Liver (tissue), 3 donors: ENCODE results near the gene PLIN3.

Experiments
- ATF3 ChIP-seq: IDR thresholded peaks from 2 replicates; pipeline ENCODE4 v1.6.1; 2016; ENCODE audit warnings: antibody characterized with exemption
- CTCF ChIP-seq: fragments of 150-350 bp; IDR thresholded peaks from 2 replicates; pipeline ENCODE4 v1.5.1; 2017; ENCODE audit warnings: improper control_type of control experiment, low read depth, low read length; ENCODE audit not compliant: missing input control
- FOXA2 ChIP-seq: IDR thresholded peaks from 2 replicates; pipeline ENCODE4 v1.6.1; 2016; ENCODE audit warnings: antibody characterized with exemption
- GABPA ChIP-seq, 2 donors: IDR thresholded peaks in 1 of 2; conservative IDR thresholded peaks in 1 of 2; 2 replicates each; pipeline ENCODE4 v1.6.1; 2016; ENCODE audit warnings: antibody characterized with exemption in 2 of 2, mild to moderate bottlenecking in 1 of 2, moderate library complexity in 1 of 2
- JUND ChIP-seq, 2 donors: IDR thresholded peaks; 2 replicates each; pipeline ENCODE4 v1.6.1; 2016; ENCODE audit warnings: antibody characterized with exemption in 2 of 2
- MAX ChIP-seq: IDR thresholded peaks from 2 replicates; pipeline ENCODE4 v1.6.1; 2016; ENCODE audit warnings: antibody characterized with exemption
- RAD21 ChIP-seq, 2 donors: IDR thresholded peaks; 2 replicates each; pipeline ENCODE4 v1.6.1; 2016; ENCODE audit warnings: antibody characterized with exemption in 2 of 2, mild to moderate bottlenecking in 2 of 2
- SP1 ChIP-seq: IDR thresholded peaks from 2 replicates; pipeline ENCODE4 v1.6.1; 2018; ENCODE audit warnings: antibody characterized with exemption, mild to moderate bottlenecking
- TAF1 ChIP-seq: conservative IDR thresholded peaks from 2 replicates; pipeline ENCODE4 v1.6.1; 2016; ENCODE audit warnings: antibody characterized with exemption, mild to moderate bottlenecking
- YY1 ChIP-seq: IDR thresholded peaks from 2 replicates; pipeline ENCODE4 v1.6.1; 2016; ENCODE audit warnings: antibody characterized with exemption, mild to moderate bottlenecking
- TF ChIP-seq, protein P1 (sequence below): IDR thresholded peaks from 2 replicates; pipeline ENCODE4 v1.6.1; 2016; ENCODE audit warnings: antibody characterized with exemption
- TF ChIP-seq, protein P2 (sequence below): IDR thresholded peaks from 2 replicates; pipeline ENCODE4 v1.6.1; 2016; ENCODE audit warnings: antibody characterized with exemption, mild to moderate bottlenecking
- donor health status: healthy.
- donor health status: healthy.

- TF ChIP-seq CTCF (no peak), MAX (no peak), GABPA (IDR thresholded peaks at IDR 0.05 in 1 of 2, conservative IDR thresholded peaks at IDR 0.05 in 1 of 2) (no peak), YY1 (no peak), RAD21 (IDR thresholded peaks at IDR 0.05) (no peak), ATF3 (no peak), JUND (IDR thresholded peaks at IDR 0.05) (no peak), SP1 (no peak), TAF1 (no peak), FOXA2 (no peak)
- TF ChIP-seq, protein P1, sequence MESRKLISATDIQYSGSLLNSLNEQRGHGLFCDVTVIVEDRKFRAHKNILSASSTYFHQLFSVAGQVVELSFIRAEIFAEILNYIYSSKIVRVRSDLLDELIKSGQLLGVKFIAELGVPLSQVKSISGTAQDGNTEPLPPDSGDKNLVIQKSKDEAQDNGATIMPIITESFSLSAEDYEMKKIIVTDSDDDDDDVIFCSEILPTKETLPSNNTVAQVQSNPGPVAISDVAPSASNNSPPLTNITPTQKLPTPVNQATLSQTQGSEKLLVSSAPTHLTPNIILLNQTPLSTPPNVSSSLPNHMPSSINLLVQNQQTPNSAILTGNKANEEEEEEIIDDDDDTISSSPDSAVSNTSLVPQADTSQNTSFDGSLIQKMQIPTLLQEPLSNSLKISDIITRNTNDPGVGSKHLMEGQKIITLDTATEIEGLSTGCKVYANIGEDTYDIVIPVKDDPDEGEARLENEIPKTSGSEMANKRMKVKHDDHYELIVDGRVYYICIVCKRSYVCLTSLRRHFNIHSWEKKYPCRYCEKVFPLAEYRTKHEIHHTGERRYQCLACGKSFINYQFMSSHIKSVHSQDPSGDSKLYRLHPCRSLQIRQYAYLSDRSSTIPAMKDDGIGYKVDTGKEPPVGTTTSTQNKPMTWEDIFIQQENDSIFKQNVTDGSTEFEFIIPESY = no peak
- TF ChIP-seq, protein P2, sequence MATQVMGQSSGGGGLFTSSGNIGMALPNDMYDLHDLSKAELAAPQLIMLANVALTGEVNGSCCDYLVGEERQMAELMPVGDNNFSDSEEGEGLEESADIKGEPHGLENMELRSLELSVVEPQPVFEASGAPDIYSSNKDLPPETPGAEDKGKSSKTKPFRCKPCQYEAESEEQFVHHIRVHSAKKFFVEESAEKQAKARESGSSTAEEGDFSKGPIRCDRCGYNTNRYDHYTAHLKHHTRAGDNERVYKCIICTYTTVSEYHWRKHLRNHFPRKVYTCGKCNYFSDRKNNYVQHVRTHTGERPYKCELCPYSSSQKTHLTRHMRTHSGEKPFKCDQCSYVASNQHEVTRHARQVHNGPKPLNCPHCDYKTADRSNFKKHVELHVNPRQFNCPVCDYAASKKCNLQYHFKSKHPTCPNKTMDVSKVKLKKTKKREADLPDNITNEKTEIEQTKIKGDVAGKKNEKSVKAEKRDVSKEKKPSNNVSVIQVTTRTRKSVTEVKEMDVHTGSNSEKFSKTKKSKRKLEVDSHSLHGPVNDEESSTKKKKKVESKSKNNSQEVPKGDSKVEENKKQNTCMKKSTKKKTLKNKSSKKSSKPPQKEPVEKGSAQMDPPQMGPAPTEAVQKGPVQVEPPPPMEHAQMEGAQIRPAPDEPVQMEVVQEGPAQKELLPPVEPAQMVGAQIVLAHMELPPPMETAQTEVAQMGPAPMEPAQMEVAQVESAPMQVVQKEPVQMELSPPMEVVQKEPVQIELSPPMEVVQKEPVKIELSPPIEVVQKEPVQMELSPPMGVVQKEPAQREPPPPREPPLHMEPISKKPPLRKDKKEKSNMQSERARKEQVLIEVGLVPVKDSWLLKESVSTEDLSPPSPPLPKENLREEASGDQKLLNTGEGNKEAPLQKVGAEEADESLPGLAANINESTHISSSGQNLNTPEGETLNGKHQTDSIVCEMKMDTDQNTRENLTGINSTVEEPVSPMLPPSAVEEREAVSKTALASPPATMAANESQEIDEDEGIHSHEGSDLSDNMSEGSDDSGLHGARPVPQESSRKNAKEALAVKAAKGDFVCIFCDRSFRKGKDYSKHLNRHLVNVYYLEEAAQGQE = no peak
These were observed 18.4 kb downstream of the PLIN3 start for GRCh38 chr19:4849019-4849418.
